Measurements from ENCODE around the gene PHLPP1.

Gene PHLPP1

GRCh38 chr18:62734290-62734689 is 18.9 kb downstream of the PHLPP1 start:
- Histone ChIP-seq H2BK12ac (ENCODE audit: low read length in 2 of 2) (no peak overlapping the region), H3K23ac (ENCODE audit: low read length in 2 of 2) (no peak overlapping the region), H3K4me3 (ENCODE audit: insufficient read depth in 1 of 2, low read depth in 1 of 2, low read length in 2 of 2) (no peak overlapping the region), H3K27me3 (ENCODE audit: control insufficient read depth in 1 of 2, insufficient read depth in 1 of 2, low read length in 2 of 2) (no peaks in the 10 kb centered on the region), H3K9ac (ENCODE audit: low read length) (no peak overlapping the region), H3K79me1 (replicated peaks; ENCODE audit: low read length, poor library complexity, severe bottlenecking) (peaks cover 23% of the 10 kb centered on the region), H3K27ac (ENCODE audit: low read length, poor library complexity, severe bottlenecking) (no peak overlapping the region), H3K4me2 (ENCODE audit: low read length, poor library complexity, severe bottlenecking) (no peak overlapping the region), H3K18ac (ENCODE audit: low read depth in 1 of 2, low read length in 2 of 2) (no peak overlapping the region), H3K36me3 (ENCODE audit: control insufficient read depth in 1 of 2, insufficient read depth in 2 of 2, low read depth in 1 of 2, low read length in 2 of 2) (no peaks in the 10 kb centered on the region), H2AFZ (ENCODE audit: low read depth, low read length) (no peak overlapping the region), H2AK5ac (ENCODE audit: low read length, severe bottlenecking) (no peak overlapping the region), H2BK120ac (ENCODE audit: low read depth, low read length) (no peak overlapping the region), H3K14ac (ENCODE audit: low read length in 2 of 2) (no peak overlapping the region), H3K4me1 (ENCODE audit: control insufficient read depth, insufficient read depth, low read depth, low read length) (no peaks in the 10 kb centered on the region), H3K4ac (ENCODE audit: low read depth in 1 of 2, low read length in 2 of 2) (no peak overlapping the region), H3K9me3 (ENCODE audit: control insufficient read depth, low read length) (peaks cover 11% of the 10 kb centered on the region), H4K91ac (ENCODE audit: low read length) (no peak overlapping the region), H4K8ac (ENCODE audit: low read length) (no peak overlapping the region), H2BK5ac (ENCODE audit: low read depth, low read length, poor library complexity, severe bottlenecking) (no peak overlapping the region), H2BK15ac (ENCODE audit: low read depth, poor library complexity, severe bottlenecking) (no peak overlapping the region)
- 80% methylated on average over 1 of the region's 1 CpG for WGBS
- DNase-seq, result no peak

GRCh38 chr18:62735387-62735786 is 20.0 kb downstream of the PHLPP1 start:
- Histone ChIP-seq H3K9me3 (ENCODE audit: control insufficient read depth, low read length) (peaks cover 11% of the 10 kb centered on the region), H2AK5ac (ENCODE audit: low read length, severe bottlenecking) (no peak overlapping the region), H3K9ac (ENCODE audit: low read length) (no peak overlapping the region), H2BK15ac (ENCODE audit: low read depth, poor library complexity, severe bottlenecking) (no peak overlapping the region), H3K4me3 (ENCODE audit: insufficient read depth in 1 of 2, low read depth in 1 of 2, low read length in 2 of 2) (no peak overlapping the region), H3K27me3 (ENCODE audit: control insufficient read depth in 1 of 2, insufficient read depth in 1 of 2, low read length in 2 of 2) (no peaks in the 10 kb centered on the region), H3K4me2 (ENCODE audit: low read length, poor library complexity, severe bottlenecking) (no peak overlapping the region), H3K4ac (ENCODE audit: low read depth in 1 of 2, low read length in 2 of 2) (no peak overlapping the region), H2AFZ (ENCODE audit: low read depth, low read length) (no peak overlapping the region), H2BK12ac (ENCODE audit: low read length in 2 of 2) (no peak overlapping the region), H3K27ac (ENCODE audit: low read length, poor library complexity, severe bottlenecking) (no peak overlapping the region), H4K8ac (ENCODE audit: low read length) (no peak overlapping the region), H3K23ac (ENCODE audit: low read length in 2 of 2) (no peak overlapping the region), H3K36me3 (ENCODE audit: control insufficient read depth in 1 of 2, insufficient read depth in 2 of 2, low read depth in 1 of 2, low read length in 2 of 2) (no peaks in the 10 kb centered on the region), H2BK120ac (ENCODE audit: low read depth, low read length) (no peak overlapping the region), H4K91ac (ENCODE audit: low read length) (no peak overlapping the region), H3K79me1 (replicated peaks; ENCODE audit: low read length, poor library complexity, severe bottlenecking) (peaks cover 22% of the 10 kb centered on the region), H3K18ac (ENCODE audit: low read depth in 1 of 2, low read length in 2 of 2) (no peak overlapping the region), H3K4me1 (ENCODE audit: control insufficient read depth, insufficient read depth, low read depth, low read length) (no peaks in the 10 kb centered on the region), H2BK5ac (ENCODE audit: low read depth, low read length, poor library complexity, severe bottlenecking) (no peak overlapping the region), H3K14ac (ENCODE audit: low read length in 2 of 2) (no peak overlapping the region)
- WGBS, result 100% methylated on average over 1 of the region's 1 CpG
- no peak for DNase-seq

- no peak for DNase-seq
- H3K4me3 ChIP-seq (ENCODE audit: insufficient read depth in 1 of 2, low read depth in 1 of 2, low read length in 2 of 2), result no peak overlapping the region
- no peak overlapping the region for H3K9ac ChIP-seq (ENCODE audit: low read length)
- 96% methylated on average over 4 of the region's 4 CpGs for WGBS
- no peak overlapping the region for H3K18ac ChIP-seq (ENCODE audit: low read depth in 1 of 2, low read length in 2 of 2)
- H3K9me3 ChIP-seq (ENCODE audit: control insufficient read depth, low read length), result peaks cover 11% of the 10 kb centered on the region
- no peak overlapping the region for H2BK15ac ChIP-seq (ENCODE audit: low read depth, poor library complexity, severe bottlenecking)
- H3K4me1 ChIP-seq (ENCODE audit: control insufficient read depth, insufficient read depth, low read depth, low read length), result no peaks in the 10 kb centered on the region
- H3K36me3 ChIP-seq (ENCODE audit: control insufficient read depth in 1 of 2, insufficient read depth in 2 of 2, low read depth in 1 of 2, low read length in 2 of 2), result no peaks in the 10 kb centered on the region
- H3K14ac ChIP-seq (ENCODE audit: low read length in 2 of 2), result no peak overlapping the region
- H3K4ac ChIP-seq (ENCODE audit: low read depth in 1 of 2, low read length in 2 of 2), result no peak overlapping the region
- no peak overlapping the region for H2AFZ ChIP-seq (ENCODE audit: low read depth, low read length)
- no peak overlapping the region for H3K4me2 ChIP-seq (ENCODE audit: low read length, poor library complexity, severe bottlenecking)
- peak overlapping the region in 1 of 2 experiments; percentile 62 for H3K23ac ChIP-seq (ENCODE audit: low read length in 2 of 2)
- H3K27me3 ChIP-seq (ENCODE audit: control insufficient read depth in 1 of 2, insufficient read depth in 1 of 2, low read length in 2 of 2), result no peaks in the 10 kb centered on the region
- no peak overlapping the region for H2BK12ac ChIP-seq (ENCODE audit: low read length in 2 of 2)
- no peak overlapping the region for H4K8ac ChIP-seq (ENCODE audit: low read length)
- H2AK5ac ChIP-seq (ENCODE audit: low read length, severe bottlenecking), result no peak overlapping the region
- no peak overlapping the region for H2BK120ac ChIP-seq (ENCODE audit: low read depth, low read length)
- H3K27ac ChIP-seq (ENCODE audit: low read length, poor library complexity, severe bottlenecking), result no peak overlapping the region
- H3K79me1 ChIP-seq (replicated peaks; ENCODE audit: low read length, poor library complexity, severe bottlenecking), result peaks cover 20% of the 10 kb centered on the region
- no peak overlapping the region for H2BK5ac ChIP-seq (ENCODE audit: low read depth, low read length, poor library complexity, severe bottlenecking)
- H4K91ac ChIP-seq (ENCODE audit: low read length), result no peak overlapping the region
These were observed 20.9 kb downstream of the PHLPP1 start for GRCh38 chr18:62736077-62736855.

DNA sequence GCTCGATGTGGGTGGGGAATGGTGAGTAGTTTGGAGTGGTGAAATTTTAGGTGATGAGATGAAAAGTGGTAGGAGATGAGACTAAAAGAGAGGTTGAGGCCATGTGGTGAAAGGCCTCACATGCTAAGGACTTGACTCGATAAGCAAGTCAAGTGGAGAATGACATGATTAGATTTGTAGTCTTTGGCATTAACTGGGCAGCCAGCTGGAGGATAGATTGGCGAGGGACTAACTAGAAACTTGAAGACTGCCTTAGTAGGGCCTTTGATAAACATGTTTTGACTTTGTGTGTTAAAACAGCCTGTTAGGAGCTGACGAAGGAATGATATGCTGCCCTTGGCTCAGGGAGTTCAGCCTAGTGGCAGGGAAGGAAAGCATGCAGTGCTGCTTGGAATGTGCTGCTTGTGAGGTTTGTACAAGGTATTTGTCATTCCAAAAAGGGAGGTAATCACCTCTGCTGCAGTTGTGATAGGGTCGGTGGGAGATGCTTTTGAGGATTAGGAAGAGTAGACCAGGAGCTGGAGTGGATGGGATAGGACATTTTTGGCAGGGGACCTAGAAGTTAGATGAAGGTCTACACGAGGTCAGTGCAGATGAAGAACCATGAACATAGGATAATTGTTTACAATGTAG is 22.0 kb downstream of the PHLPP1 start:
- no peak overlapping the region for H2BK120ac ChIP-seq (ENCODE audit: low read depth, low read length)
- no peaks in the 10 kb centered on the region for H3K36me3 ChIP-seq (ENCODE audit: control insufficient read depth in 1 of 2, insufficient read depth in 2 of 2, low read depth in 1 of 2, low read length in 2 of 2)
- 94% methylated on average over 6 of the region's 6 CpGs for WGBS
- H3K4me1 ChIP-seq (ENCODE audit: control insufficient read depth, insufficient read depth, low read depth, low read length), result no peaks in the 10 kb centered on the region
- no peak overlapping the region for H2BK12ac ChIP-seq (ENCODE audit: low read length in 2 of 2)
- H3K9me3 ChIP-seq (ENCODE audit: control insufficient read depth, low read length), result peaks cover 3% of the 10 kb centered on the region
- H3K18ac ChIP-seq (ENCODE audit: low read depth in 1 of 2, low read length in 2 of 2), result no peak overlapping the region
- H2BK15ac ChIP-seq (ENCODE audit: low read depth, poor library complexity, severe bottlenecking), result no peak overlapping the region
- no peak overlapping the region for H4K8ac ChIP-seq (ENCODE audit: low read length)
- H3K9ac ChIP-seq (ENCODE audit: low read length), result no peak overlapping the region
- H3K4me2 ChIP-seq (ENCODE audit: low read length, poor library complexity, severe bottlenecking), result no peak overlapping the region
- no peak overlapping the region for H3K14ac ChIP-seq (ENCODE audit: low read length in 2 of 2)
- no peak overlapping the region for H2AK5ac ChIP-seq (ENCODE audit: low read length, severe bottlenecking)
- no peaks in the 10 kb centered on the region for H3K27me3 ChIP-seq (ENCODE audit: control insufficient read depth in 1 of 2, insufficient read depth in 1 of 2, low read length in 2 of 2)
- no peak overlapping the region for H3K4me3 ChIP-seq (ENCODE audit: insufficient read depth in 1 of 2, low read depth in 1 of 2, low read length in 2 of 2)
- peaks cover 22% of the 10 kb centered on the region for H3K79me1 ChIP-seq (replicated peaks; ENCODE audit: low read length, poor library complexity, severe bottlenecking)
- H3K23ac ChIP-seq (ENCODE audit: low read length in 2 of 2), result no peak overlapping the region
- no peak overlapping the region for H3K27ac ChIP-seq (ENCODE audit: low read length, poor library complexity, severe bottlenecking)
- no peak overlapping the region for H3K4ac ChIP-seq (ENCODE audit: low read depth in 1 of 2, low read length in 2 of 2)
- no peak overlapping the region for H2AFZ ChIP-seq (ENCODE audit: low read depth, low read length)
- no peak overlapping the region for H4K91ac ChIP-seq (ENCODE audit: low read length)
- H2BK5ac ChIP-seq (ENCODE audit: low read depth, low read length, poor library complexity, severe bottlenecking), result no peak overlapping the region
- DNase-seq, result no peak
